NCI-H226 (cell line): Measurements from ENCODE around the gene FKBP10.
"Not testable (repeated sequence)": the region's sequence is repeated elsewhere in the genome, so short reads cannot be mapped to it uniquely, and the experiment has no call there.

Experiments
- DNase-seq: peaks from one replicate; pipeline ENCODE4 v3.0.0-alpha.2; 2015

The FKBP10 gene, protein sequence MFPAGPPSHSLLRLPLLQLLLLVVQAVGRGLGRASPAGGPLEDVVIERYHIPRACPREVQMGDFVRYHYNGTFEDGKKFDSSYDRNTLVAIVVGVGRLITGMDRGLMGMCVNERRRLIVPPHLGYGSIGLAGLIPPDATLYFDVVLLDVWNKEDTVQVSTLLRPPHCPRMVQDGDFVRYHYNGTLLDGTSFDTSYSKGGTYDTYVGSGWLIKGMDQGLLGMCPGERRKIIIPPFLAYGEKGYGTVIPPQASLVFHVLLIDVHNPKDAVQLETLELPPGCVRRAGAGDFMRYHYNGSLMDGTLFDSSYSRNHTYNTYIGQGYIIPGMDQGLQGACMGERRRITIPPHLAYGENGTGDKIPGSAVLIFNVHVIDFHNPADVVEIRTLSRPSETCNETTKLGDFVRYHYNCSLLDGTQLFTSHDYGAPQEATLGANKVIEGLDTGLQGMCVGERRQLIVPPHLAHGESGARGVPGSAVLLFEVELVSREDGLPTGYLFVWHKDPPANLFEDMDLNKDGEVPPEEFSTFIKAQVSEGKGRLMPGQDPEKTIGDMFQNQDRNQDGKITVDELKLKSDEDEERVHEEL

DNA sequence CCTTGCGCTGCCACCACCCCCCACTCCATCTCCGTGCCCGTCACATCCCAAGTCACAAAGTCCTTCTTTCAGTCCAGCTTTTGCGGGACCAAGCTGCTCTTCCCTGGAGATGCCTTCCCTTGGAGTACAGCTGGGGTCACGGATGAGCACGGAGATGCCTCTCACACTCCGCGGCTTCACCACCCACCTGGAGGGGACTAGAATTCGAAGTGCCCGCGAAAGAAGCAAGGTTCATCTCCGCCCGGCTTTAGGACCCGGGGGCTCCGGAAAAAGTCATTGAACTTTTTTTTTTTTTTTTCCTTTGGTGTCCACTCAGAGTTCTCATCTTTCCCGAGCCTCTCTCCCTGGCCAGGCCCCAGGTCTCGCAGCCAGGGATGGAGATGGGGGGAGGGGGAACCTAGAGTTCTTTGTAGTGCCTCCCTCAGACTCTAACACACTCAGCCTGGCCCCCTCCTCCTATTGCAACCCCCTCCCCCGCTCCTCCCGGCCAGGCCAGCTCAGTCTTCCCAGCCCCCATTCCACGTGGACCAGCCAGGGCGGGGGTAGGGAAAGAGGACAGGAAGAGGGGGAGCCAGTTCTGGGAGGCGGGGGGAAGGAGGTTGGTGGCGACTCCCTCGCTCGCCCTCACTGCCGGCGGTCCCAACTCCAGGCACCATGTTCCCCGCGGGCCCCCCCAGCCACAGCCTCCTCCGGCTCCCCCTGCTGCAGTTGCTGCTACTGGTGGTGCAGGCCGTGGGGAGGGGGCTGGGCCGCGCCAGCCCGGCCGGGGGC lies at the start of gene FKBP10:
Gene FKBP10, plus strand, starts transcription at position 624 of the 771 bp plus-strand sequence. Its CDS starts 31 bp downstream, at position 655.
- DNase-seq: peak; percentile 78

- DNase-seq: no peak
These were observed 49.5 kb upstream of the FKBP10 start for GRCh38 chr17:41763327-41763726.

- DNase-seq: no peak
These were observed 46.7 kb upstream of the FKBP10 start for GRCh38 chr17:41766135-41766534.

GRCh38 chr17:41767324-41768042 lies 45.3 kb upstream of the FKBP10 start:
- no peak for DNase-seq

GRCh38 chr17:41768682-41769288 lies 44.0 kb upstream of the FKBP10 start:
- DNase-seq: no peak

DNA sequence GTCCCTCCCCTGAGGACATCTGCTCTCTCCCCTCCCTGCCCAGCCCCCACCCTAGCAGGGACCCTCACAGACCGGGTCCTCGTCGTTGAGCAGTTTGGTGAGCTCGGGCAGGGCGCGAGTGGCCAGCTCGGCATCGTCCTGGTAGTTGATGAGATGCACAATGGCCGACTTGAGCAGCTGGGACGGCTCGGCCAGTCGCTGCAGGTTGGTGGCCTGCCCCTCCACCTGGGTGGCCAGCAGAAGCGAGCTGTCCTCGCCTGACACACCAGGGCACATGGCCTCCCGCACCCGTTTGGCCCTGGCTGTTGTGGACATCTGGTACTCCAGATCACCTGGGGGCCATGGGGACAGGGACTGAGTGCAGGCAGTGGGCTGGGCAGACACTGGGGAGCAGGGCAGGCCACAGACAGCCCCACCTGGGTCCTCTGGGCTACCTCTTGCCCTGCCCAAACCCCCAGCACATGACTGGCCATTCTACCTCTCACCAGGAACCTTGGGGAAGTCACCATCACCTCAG lies 43.4 kb upstream of the FKBP10 start:
- DNase-seq: no peak

DNA sequence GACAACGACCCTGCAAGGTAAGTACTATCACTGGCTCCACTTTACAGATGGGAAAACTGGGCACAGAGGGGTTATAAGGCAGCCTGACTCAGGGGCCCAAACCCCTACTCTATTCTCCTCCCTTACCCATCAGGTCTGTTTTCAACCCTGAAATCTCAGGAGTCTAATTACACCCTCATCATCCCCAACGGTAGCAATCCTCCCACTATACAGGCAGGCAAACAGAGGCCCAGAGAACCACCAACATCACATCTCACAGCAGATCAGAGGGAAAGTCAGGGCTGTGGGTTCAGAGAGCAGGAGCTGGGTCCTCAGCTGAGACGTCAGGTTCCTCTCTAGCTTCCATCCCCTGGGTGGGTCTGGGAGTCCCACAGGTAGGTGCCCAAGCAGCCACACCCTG lies 42.8 kb upstream of the FKBP10 start:
- no peak for DNase-seq

DNA sequence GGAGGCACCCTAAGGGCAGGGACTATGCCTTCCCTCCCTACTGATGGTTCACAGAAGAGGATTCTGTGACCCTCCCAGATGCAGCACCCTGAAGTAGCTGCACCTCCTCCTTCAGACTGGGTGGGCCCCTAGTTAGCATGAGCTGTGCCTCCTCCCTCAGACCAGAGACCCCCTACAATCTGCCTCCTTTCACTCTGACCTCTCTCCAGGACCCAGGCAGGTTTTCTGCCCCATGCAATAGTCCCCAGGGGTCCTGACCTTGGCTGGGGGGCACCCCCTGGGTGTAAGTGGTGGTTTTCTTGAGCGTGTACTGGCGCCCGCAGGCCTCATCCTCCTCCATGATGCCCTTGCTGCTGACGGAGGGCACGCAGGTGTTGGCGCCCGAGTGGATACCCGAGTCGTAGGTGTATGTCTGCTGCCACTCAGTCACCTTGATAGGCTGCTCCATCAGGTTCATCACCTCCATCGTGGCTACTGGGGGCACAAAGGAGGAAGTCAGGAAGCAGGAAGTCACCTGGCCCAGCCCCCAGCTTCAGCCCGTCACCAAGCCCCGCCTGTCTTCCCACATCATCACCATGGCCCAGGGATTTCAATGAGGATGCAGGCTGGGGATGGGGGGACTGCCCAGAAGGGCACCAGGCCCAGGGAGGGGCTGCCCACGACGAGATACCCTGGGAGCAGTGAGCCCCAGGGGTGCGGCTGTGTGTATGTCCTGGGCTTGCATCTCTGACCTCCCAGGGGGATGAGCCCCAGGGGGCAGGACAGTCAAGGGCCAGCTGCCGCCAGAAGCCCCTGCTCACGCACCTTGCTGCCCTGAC lies 41.2 kb upstream of the FKBP10 start:
- no peak for DNase-seq

DNA sequence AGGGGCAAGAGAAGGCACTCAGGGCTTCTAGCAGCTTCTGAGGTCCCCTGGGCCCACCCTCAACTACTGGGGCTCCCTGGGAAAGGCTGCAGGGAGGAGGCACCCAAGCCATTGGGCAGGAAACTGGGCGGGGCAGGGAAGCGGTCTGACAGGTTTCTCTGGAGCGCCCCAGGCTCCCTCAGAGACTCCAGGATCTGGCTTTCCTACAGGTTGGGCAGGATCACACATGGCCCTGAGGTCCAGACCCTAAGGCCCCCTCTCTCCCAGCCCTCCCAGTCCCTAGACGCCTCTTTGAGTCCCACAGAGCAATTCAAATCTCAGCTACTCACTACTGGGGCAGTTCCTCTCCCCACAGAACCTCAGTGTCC lies 40.6 kb upstream of the FKBP10 start:
- no peak for DNase-seq

DNA sequence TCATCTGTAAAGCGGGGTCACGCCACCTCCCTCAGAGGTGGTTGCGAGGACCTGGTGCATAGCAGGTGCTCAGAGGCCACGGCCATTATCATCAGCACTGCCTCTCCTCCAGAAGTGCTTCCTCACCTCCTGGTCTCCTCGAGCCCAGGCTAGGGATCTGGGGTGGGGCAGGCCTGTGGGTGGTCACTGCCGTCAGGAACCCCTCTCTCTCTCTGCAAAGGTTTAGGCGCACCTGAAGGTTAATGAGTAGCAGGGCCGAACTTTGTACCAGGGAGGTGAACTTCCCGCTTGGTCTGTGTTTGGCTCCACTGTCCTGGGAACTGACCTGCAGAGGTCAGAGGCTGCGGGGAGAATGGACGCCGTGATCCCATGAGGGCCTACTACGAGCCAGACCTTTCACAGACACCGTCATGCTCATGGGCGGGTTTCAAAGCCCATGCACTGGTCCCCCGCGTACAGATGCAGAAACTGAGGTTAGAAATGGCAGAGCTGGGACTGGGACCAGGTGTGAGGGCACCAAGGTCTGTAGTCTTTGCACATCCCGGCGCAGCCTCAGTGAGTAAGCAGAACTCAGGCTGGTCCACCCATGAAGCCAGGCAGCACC lies 40.1 kb upstream of the FKBP10 start:
- no peak for DNase-seq

- peak; percentile 47 for DNase-seq
These were observed 39.6 kb upstream of the FKBP10 start for GRCh38 chr17:41773190-41773588.

DNA sequence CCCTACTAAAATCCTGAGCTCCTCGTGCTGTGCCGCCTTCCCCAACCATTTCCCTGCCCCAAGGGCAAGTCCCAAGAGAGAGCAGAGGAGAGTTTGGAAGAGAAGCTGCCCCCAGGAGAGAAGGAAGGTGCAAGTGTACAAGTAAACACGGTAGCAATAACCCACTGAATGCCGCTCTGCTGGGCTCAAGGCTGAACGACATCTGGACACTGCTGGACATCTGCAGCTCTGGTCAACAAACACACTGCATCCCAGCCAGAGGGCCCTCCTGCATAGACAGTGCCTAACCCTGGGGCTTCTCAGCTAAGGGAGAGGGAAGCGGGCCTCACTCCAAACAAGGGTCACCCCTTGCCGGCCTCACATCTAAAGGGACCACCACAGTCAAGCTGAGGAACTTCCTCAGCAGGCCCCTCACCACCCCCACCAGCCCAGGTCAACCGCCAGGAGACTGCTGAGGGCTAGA lies 39.0 kb upstream of the FKBP10 start:
- no peak for DNase-seq

DNA sequence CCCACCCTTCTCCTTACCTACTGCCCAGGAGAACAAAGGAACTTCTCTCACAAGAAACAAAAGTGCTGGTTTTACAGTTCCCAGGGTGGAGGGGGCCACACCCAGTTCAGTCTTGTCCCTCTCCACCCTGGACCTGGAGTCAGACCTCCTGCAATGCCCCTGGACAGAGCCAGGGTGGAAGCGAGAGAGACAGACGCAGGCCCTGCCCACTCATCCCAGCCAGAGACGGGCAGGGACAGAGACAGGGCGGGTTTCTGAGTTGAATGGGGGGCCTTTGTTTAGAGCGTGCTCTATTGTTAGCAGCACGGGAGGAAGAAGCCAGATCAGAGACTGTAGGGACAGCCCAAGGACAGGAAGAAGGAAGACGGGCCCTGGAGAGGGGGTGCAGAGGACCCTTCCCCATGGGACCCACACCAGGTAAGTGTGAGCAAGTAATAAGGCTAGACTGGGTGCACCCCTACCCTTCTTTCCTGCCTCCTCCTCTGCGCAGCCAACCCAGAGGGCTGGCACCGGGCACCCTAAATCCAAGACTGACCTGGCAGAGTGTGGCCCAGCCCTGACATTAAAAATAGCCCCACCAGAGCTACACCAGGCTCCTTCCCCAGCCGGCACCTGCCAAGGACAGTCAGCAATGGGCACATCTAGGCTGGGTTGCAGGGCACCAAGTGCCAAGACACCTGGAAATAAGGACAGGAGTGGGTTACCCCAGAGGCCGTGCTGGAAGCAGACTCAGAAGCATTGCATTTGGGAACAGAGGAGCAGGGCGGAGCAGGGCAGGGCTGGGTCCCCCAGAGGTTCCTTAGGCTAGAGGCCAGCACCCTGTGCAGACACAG lies 37.2 kb upstream of the FKBP10 start:
- DNase-seq: no peak

- DNase-seq: not testable (repeated sequence)
These were observed 36.4 kb upstream of the FKBP10 start for GRCh38 chr17:41776262-41776900.

DNA sequence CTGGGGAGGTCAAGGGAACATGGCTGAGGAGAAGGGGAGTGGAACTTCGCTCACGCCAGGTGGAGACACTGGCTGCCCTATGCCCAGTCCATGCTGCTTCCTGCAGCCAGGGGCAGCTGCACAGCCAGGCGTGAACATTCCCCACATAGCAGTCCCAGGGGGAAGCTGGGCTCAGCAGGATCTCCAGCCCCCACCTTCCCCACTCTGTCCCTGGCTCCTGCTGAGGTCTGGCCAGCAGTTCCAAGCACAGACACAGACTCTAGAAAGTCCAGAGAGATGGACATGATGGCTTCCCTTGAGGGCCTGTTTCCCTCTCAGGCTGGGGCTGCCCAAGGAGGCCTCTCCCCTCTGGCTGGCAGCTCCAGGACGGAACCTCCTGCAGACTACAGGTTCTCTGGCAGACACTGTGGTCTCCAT lies 35.6 kb upstream of the FKBP10 start:
- DNase-seq: no peak

DNA sequence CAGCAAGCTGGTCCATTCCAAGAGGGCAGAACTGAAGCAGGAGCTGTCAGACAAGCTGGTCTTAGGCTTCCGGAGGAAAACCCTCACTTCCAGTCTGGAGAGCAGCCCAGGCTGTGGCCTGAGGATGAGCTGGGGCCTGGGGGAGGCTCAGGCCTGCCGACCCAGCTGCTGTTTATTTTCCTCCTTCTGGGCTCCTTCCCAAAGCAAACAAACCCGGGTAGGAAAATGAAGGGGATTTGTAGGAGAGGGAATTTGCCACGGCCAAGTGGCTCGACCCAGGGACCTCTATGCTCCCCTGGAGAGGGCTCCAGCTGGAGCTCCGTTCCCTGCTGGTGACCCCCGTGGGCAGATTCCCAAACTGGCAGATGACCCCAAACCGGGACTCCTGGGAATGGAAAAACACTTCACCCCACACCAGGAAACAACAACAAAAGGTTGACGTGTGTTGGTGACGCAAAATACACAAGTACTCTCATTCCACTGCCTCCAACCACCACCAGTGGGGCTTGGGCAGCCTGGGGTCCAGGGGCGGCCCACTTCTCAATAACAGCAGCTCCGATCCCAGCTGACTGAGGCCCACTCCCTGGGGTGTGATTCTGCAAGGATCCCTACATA lies 35.1 kb upstream of the FKBP10 start:
- peak; percentile 91 for DNase-seq

GRCh38 chr17:41779954-41780353 lies 32.9 kb upstream of the FKBP10 start:
- DNase-seq: no peak

- DNase-seq: no peak
These were observed 31.2 kb upstream of the FKBP10 start for GRCh38 chr17:41781404-41782110.
